Stimulated activated CD8-positive, alpha-beta memory T cell treated with anti-CD3 and anti-CD28 coated beads, Interleukin-4, amount 100 ng/mL, for 24 hours (primary cell): ENCODE measurements around the gene NTMT1.

Experiments used
- DNase-seq: peaks from one replicate; pipeline ENCODE4 v3.0.0-alpha.2; 2020; ENCODE audit warnings: low read depth

Gene NTMT1

GRCh38 chr9:129637102-129637501 lies 11.1 kb downstream of the NTMT1 start:
- DNase-seq: no peak

DNA sequence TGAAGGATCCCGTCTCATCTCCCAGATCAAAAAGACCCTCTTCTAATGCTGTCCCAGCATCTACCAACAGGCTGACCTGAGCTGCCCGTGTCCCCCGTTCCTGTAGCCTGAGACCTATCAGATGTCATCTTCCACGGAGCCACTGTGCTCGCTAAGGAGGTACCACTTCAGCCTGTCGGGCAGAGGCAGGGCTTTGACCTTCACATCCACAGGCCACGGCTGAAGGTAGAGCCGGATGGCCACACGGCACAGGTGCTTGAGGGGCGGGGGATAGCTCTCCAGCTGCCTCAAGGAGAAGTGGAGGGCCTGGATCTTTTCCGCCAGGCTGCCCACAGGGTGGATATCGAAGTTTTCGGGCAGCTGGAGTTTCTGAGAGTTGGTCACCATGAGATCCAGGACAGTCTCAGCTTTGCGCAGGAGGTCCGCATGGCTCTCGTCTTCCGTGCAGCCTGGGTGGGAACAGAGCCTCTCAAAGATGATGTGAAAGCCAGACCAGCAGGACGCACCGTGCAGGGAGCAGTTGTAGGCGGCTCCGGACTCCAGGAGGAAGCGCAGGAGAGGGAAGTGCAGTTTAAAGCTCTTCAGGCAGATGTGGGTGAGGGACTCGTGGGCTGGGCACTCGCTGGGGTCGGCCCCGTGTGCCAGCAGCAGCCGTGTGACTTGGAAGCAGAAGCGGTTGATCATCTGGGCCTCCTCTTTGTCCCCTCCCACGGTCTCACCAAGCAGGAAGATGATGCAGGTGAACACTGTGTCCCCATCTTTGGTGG lies 11.9 kb downstream of the NTMT1 start:
- no peak for DNase-seq

DNA sequence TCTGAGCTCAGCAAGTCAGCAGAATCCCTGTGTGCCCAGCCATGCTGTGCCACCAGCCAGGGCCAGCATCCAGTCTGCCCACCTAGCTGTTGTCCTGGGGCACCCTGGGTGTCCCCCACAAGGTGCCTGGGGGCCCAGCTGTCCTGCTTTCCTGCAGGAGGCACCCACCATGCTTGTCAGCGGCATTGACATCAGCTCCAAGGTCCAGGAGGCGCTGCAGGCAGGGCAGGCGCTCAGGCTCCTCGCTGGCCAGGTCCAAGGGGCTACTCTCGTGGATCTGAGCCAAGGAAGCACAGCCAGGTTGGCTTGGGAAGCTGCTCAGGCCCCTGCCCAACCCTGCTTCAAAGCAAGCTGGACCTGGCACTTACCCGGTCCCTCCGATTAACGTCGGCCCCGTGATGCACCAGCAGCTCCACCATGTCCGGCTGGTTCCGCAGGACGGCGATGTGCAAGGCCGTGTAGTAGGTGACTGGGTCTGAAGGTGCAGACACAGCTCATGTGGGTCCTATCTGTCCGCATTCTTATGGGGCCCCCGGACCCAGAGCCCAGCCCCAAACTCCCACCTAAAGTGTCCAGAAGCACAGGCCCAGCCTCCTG lies 13.2 kb downstream of the NTMT1 start:
- DNase-seq: no peak

- DNase-seq: no peak
Measured at GRCh38 chr9:129639756-129640085, 13.8 kb downstream of the NTMT1 start.

DNA sequence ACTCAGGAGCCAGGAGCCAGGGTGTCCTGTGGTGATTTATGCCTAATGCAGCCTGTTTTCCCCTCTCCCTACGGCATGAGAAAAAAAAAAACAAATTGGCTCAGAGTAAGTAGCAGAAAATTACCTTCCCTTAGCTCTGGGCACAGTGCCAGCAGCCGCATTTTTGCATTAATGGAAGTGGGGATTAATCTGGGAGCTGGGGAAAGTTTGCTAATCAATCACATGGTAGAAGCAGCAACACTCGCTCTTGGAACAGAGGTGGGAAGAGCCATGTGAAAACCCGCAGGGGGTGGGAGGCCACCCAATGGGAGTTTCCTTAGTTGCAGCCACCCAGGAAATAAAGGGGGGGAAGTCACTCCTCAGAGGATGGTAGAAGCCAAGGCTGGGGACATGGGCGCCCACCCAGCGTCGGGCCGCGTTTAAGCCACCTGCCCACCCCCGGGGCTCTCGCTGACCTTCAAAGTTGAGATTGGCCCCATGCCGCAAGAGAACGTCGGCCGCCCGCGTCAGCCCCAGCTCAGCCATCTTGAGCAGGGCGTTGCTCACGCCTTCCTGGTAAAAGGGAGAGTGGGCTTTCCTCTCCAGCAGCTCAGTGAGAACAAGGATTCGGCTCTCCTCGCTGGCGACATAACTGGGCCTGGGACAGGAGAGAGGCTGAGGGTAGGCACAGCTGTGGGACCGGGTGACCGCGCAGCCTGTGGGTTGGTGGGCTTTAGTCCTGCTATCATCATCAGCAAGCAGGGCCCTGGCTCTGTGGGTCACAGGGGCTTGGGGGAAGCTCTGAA lies 14.3 kb downstream of the NTMT1 start:
- no peak for DNase-seq

DNA sequence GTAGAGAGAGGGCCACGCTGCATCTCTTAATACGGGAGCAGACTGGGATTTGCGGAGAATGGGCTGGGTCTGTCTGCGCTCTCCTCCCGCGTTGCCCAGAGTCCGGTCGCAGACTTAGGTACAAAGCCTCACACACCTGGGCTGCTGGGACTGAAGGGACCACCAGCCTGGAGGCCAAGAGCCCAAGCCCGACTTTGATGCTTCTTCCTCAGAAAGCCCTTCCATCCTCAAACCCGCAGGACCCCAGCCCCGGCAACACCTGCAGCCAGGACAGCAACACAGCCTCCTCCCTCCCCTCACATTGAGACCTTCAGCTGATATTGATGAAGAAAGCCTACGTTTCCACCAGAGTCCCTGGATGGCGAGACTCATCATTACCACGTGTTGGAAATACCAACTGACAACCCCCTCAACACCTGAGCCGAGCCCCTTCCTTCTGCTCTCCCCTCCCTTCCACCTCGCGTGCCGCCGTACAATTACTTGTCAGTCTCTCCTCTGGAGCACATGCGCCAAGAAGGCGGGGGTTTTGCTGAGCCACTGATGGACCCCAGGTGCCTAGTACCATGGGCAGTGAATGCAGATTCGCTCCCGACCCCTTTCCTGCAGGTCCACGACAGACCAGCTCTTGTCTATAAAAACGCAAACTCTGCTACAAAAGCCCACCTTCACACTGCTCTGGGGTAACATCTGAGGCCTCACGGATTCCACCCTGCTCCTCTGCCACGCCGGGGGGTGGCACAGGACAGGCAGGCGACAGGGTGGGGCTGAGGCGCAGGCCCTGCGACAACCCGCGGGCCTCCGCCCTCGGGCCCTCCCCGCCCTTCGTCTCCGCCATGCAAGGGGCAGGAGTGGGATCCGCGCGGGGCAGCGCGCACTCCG lies 15.1 kb downstream of the NTMT1 start:
- DNase-seq: no peak

GRCh38 chr9:129641750-129642585 lies 16.0 kb downstream of the NTMT1 start, which contains the start of gene ASB6:
ASB6 (minus strand) TSS chr9:129642151; CDS start chr9:129641999, 152 bp downstream.
- DNase-seq: peak; percentile 96

DNA sequence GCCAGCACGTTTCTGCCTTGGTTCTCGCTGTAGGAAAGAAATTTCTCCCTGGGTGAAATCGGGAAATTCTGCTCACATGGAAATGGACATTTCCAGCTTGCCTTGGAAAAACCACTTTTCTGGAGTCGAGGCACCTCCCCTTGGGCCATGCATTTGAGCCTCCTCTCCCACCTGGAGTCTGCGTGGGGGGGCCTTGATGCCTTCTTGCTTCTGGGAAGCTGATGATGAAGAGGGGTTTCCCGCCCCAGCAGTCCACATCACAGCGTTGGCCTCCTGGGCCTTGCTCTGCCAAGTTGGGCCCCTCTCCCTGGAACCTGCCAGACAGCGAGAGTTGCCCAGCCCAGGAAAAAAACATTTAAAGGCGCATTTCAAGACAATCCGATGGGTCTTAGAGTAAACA lies 17.7 kb downstream of the NTMT1 start:
- no peak for DNase-seq

GRCh38 chr9:129644365-129644764 lies 18.4 kb downstream of the NTMT1 start:
- no peak for DNase-seq

DNA sequence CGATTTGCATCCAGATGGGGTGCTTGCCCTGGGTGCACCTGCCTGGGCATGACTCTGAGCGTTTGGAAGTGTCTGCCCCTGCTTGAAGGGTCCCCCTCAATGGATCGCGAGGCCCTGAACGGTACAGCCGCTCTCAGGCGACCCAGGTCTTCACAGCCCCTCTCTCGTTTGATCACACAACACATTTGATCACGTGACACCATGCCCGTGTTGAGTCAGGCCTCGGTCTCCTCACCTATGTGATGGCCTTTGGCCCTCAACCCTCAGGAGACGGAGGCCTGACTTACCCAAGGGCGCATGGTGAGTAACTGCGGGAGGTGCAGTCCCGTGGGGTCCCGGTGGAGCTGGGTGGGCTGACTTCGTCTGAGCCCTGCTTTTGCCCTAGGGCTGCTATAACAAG lies 18.9 kb downstream of the NTMT1 start:
- DNase-seq: no peak

DNA sequence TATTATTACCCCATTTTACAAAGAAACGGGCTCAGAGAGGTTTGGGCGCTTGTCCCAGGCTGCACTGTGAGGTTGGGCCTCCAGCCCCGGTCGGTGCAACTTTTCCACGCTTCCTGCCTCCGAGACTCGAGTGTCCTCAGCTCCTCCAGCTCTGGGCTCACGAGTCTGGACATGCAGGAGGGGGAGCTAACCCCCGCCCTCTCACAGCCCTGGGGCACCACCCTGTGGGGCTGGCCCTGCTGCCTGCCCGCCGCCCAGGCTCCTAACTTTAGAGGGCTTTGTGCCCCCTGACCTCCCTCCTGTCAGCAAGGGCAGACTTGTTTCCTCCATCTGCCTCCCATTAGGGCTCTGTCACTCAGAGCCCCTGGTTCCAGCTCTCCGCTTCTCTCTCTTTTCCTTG lies 20.3 kb downstream of the NTMT1 start:
- no peak for DNase-seq

GRCh38 chr9:129646654-129647053 lies 20.7 kb downstream of the NTMT1 start:
- no peak for DNase-seq

- no peak for DNase-seq
Measured at GRCh38 chr9:129647635-129648034, 21.7 kb downstream of the NTMT1 start.

GRCh38 chr9:129648092-129648763 lies 22.3 kb downstream of the NTMT1 start:
- no peak for DNase-seq

- no peak for DNase-seq
Measured at GRCh38 chr9:129648764-129649115, 22.8 kb downstream of the NTMT1 start.

DNA sequence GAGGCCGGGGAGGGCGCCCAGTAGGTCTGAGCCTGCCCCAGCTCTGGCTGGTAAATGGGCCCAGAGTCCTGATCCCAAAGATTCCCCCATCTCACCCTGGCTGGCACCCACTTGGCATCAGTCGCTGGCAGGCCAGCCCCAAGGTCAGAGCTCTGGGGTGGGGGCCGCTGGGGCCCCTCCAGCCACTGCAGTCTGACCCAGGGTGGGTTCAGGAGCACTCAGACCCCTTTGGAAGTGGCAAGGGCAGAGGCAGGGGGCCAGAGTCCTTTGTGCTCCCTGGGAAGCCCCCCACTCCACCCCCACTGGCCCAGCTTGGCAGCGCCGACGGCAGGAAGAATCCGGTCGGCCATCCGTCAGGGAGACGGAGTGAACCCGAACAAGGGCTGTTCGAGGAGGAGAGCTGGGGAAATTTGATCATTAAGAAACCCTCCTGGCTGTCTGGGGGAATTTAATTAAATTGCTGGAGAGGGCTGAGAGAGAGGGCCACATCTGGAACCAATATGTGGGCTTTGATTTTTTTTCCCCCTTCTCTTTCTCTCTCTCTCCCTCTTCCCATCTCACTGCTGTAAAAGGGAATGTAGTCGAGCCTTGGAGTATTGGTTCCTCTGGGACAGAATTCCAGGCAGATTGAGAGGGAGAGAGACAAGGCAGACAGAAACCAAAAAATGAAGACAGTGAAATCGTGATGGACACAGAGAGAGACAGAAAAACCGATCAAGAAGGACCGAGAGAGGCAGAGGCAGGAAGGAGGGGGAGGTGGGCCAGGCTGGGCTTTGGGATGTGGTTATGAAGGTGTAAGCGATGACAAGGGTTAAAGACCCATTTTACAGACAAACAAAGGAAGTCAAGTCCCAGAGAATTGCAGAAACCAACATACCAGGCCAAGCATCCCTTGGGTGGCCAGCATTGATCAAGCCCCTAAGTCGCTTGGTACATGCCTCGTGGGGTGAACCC lies 24.0 kb downstream of the NTMT1 start:
- DNase-seq: no peak

GRCh38 chr9:129650680-129651235 lies 24.8 kb downstream of the NTMT1 start:
- DNase-seq: no peak

GRCh38 chr9:129653823-129654553 lies 28.0 kb downstream of the NTMT1 start:
- no peak for DNase-seq
